Measurements from ENCODE around the gene RHBG.

The RHBG gene

GRCh38 chr1:156423422-156424352 is 54.7 kb downstream of the RHBG start:
- no peak for TF ChIP-seq CTCF (IDR thresholded peaks at IDR 0.05; ENCODE audit: control insufficient read depth, extremely low read depth, insufficient read depth)
- no peak for DNase-seq (ENCODE audit: low read depth)
- H3K4me3 ChIP-seq (ENCODE audit: low read depth, low read length) = no peak overlapping the region

- DNase-seq (ENCODE audit: low read depth) = no peak
- H3K4me3 ChIP-seq (ENCODE audit: low read depth, low read length) = no peak overlapping the region
- no peak for TF ChIP-seq CTCF (IDR thresholded peaks at IDR 0.05; ENCODE audit: control insufficient read depth, extremely low read depth, insufficient read depth)
Measured at GRCh38 chr1:156424806-156425432, 55.9 kb downstream of the RHBG start.

- DNase-seq (ENCODE audit: low read depth) = no peak
- no peak overlapping the region for H3K4me3 ChIP-seq (ENCODE audit: low read depth, low read length)
- TF ChIP-seq CTCF (IDR thresholded peaks at IDR 0.05; ENCODE audit: control insufficient read depth, extremely low read depth, insufficient read depth) = no peak
Measured at GRCh38 chr1:156425943-156426342, 56.9 kb downstream of the RHBG start.

- DNase-seq (ENCODE audit: low read depth) = no peak
- H3K4me3 ChIP-seq (ENCODE audit: low read depth, low read length) = no peak overlapping the region
- no peak for TF ChIP-seq CTCF (IDR thresholded peaks at IDR 0.05; ENCODE audit: control insufficient read depth, extremely low read depth, insufficient read depth)
Measured at GRCh38 chr1:156427957-156428356, 58.9 kb downstream of the RHBG start.

GRCh38 chr1:156428746-156429288 is 59.8 kb downstream of the RHBG start:
- DNase-seq (ENCODE audit: low read depth) = no peak
- no peak overlapping the region for H3K4me3 ChIP-seq (ENCODE audit: low read depth, low read length)
- TF ChIP-seq CTCF (IDR thresholded peaks at IDR 0.05; ENCODE audit: control insufficient read depth, extremely low read depth, insufficient read depth) = no peak

- DNase-seq (ENCODE audit: low read depth) = no peak
- no peak for TF ChIP-seq CTCF (IDR thresholded peaks at IDR 0.05; ENCODE audit: control insufficient read depth, extremely low read depth, insufficient read depth)
- no peak overlapping the region for H3K4me3 ChIP-seq (ENCODE audit: low read depth, low read length)
Measured at GRCh38 chr1:156429313-156430060, 60.5 kb downstream of the RHBG start.

Data from LNCaP clone FGC (cell line).